Stomach (tissue), 9 donors: ENCODE data around the gene ABCB10. TPM values are rescaled to one million over a fixed set of nuclear protein-coding genes. Genes with fewer than 3 reads are reported as not detected.
A peak's percentile ranks its signal among the peaks of the same experiment; 100 is the strongest.

Experiments
- DNase-seq, 2 donors: peaks; one replicate each; pipeline versions ENCODE4 v3.0.0 to v3.0.0-alpha.2; 2013 to 2019
- H3K27ac ChIP-seq, 5 donors: fragments of 200-600 bp in 4 of 5; sonication (generic) in 4 of 5; one replicate each; pipeline ENCODE4 v1.5.1; 2013 to 2019; ENCODE audit warnings: mild to moderate bottlenecking in 1 of 5, moderate library complexity in 1 of 5
- H3K27me3 ChIP-seq, 3 donors: fragments of 200-600 bp; sonication (generic); one replicate each; pipeline ENCODE4 v1.5.1; 2017 to 2019; ENCODE audit warnings: mixed run types in 1 of 3
- H3K36me3 ChIP-seq, 4 donors: fragments of 200-600 bp; sonication (generic); 1 replicate in 3 of 4; 2 replicates in 1 of 4; pipeline ENCODE4 v1.5.1; 2016 to 2019
- H3K4me1 ChIP-seq, 4 donors: fragments of 200-600 bp; sonication (generic); one replicate each; pipeline ENCODE4 v1.5.1; 2016 to 2019
- H3K4me3 ChIP-seq, 4 donors: fragments of 200-600 bp; sonication (generic) in 3 of 4; one replicate each; pipeline ENCODE4 v1.5.1; 2016 to 2019; ENCODE audit warnings: mild to moderate bottlenecking in 1 of 4
- H3K9me3 ChIP-seq, 4 donors: fragments of 200-600 bp; sonication (generic); one replicate each; pipeline ENCODE4 v1.5.1; 2016 to 2019
- EP300 ChIP-seq: sonication (generic); formaldehyde crosslinking; IDR thresholded peaks from one replicate; pipeline ENCODE4 v1.6.1; 2017; ENCODE audit warnings: antibody characterized with exemption
- POLR2A ChIP-seq, 4 donors: fragments of 450-650 bp; IDR thresholded peaks; one replicate each; pipeline ENCODE4 v1.6.1; 2016; ENCODE audit warnings: antibody characterized with exemption in 4 of 4, control low read depth in 2 of 4, mild to moderate bottlenecking in 1 of 4, moderate library complexity in 1 of 4
- POLR2AphosphoS5 ChIP-seq, 3 donors: sonication (generic); formaldehyde crosslinking; IDR thresholded peaks; one replicate each; pipeline ENCODE4 v1.6.1; 2016; ENCODE audit warnings: antibody characterized with exemption in 3 of 3
- WGBS, 5 donors: extraction: QIAGEN DNeasy Blood & Tissue Kit in 3 of 5; methylation state at CpG; one replicate each; pipeline versions ENCODE4 v1.1.5 to v1.1.7; 2013 to 2018; 5-methylcytosine and 5-hydroxymethylcytosine counted together
- intact Hi-C: fragments of 100-400 bp; cut with DNase I; formaldehyde crosslinking; loops from one replicate; pipeline ENCODE4 v1.15.1; 2023; ENCODE audit warnings: low total_unique reads
- polyA plus RNA-seq, 3 donors: library from polyadenylated mRNA; stranded (reverse); fragments of 200-250 nt; gene quantifications; one replicate each; pipeline ENCODE4 v1.2.3, GENCODE V29; 2013
- total RNA-seq, 5 donors: library from RNA; depleted of rRNA; stranded (reverse); fragments of >200 nt; gene quantifications; one replicate each; pipeline versions ENCODE4 v1.1.0 to v1.2.3, GENCODE V29; 2014 to 2016
- TF ChIP-seq, protein P1 (sequence below), 7 experiments: fragments of 450-650 bp in 4 of 7; fragments of 200-600 bp in 3 of 7; sonication (generic) in 3 of 7; IDR thresholded peaks; one replicate each; pipeline ENCODE4 v1.5.1; 2016 to 2019; ENCODE audit warnings: antibody characterized with exemption in 7 of 7, control low read depth in 2 of 7, mild to moderate bottlenecking in 1 of 7
- donor health status: healthy with polysubstance abuse.
- donor health status: Bipolar disorder and iron deficiency.
- donor health status: healthy.

ABCB10 gene
- total and polyA plus RNA-seq, 8 donors = 2.7 to 24.2 (median 9.5) TPM

DNA sequence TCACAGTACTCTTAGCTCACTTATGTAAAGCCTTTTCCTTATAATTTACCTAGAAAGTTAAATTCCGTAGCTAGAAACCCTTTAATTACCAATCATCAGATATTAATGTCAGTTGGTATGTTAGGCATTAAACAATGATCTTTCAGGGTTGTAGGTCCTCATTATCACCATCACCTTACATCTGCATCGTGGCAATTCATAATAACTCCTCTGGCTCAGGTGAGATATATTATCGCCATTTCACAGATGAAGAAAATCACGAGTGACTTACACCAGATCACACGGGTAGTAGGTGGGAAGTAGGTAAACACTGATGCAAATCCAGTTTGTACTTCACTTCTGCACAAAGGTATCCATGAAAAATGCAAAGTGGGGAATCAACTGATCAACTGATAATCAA, 51.0 kb downstream of the ABCB10 start:
- TF ChIP-seq, protein P1, sequence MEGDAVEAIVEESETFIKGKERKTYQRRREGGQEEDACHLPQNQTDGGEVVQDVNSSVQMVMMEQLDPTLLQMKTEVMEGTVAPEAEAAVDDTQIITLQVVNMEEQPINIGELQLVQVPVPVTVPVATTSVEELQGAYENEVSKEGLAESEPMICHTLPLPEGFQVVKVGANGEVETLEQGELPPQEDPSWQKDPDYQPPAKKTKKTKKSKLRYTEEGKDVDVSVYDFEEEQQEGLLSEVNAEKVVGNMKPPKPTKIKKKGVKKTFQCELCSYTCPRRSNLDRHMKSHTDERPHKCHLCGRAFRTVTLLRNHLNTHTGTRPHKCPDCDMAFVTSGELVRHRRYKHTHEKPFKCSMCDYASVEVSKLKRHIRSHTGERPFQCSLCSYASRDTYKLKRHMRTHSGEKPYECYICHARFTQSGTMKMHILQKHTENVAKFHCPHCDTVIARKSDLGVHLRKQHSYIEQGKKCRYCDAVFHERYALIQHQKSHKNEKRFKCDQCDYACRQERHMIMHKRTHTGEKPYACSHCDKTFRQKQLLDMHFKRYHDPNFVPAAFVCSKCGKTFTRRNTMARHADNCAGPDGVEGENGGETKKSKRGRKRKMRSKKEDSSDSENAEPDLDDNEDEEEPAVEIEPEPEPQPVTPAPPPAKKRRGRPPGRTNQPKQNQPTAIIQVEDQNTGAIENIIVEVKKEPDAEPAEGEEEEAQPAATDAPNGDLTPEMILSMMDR (IDR thresholded peaks at IDR 0.05) = no peak
- TF ChIP-seq EP300 (no peak), POLR2A (IDR thresholded peaks at IDR 0.05) (no peak), POLR2AphosphoS5 (IDR thresholded peaks at IDR 0.05) (no peak)
- Histone ChIP-seq H3K27me3 (no peaks in the 10 kb centered on the region), H3K4me3 (peak overlapping the region; percentile 75 to 96 (median 78)), H3K9me3 (no peaks in the 10 kb centered on the region), H3K27ac (peak overlapping the region; percentile 89 to 98 (median 93)), H3K36me3 (peaks cover 0 to 25% (median 21%) of the 10 kb centered on the region in 4 donors), H3K4me1 (peaks cover 5 to 32% (median 19%) of the 10 kb centered on the region in 4 donors)
- WGBS, 5 donors = 2 to 6% (median 4%) methylated on average over 5 of the region's 5 CpGs
- intact Hi-C loops = no loop called here
- no peak for DNase-seq

DNA sequence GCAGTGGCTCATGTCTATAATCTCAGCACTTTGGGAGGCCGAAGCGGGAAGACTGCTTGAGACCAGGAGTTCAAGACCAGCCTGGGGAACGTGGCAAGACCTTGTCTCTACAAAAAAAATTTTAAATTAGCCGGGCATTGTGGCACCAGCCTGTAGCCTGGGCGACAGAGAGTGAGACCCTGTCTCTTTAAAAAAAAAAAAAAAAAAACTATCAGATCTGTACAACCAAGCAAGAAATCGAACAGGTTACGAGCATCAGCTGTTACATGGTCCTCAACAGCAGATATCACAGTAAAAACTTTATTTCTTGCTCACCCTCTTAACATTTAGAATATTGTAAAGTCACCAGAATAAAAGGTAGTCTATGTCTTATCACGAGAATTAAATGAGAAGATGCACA, 51.9 kb downstream of the ABCB10 start:
- Histone ChIP-seq H3K36me3 (peaks cover 0 to 34% (median 28%) of the 10 kb centered on the region in 4 donors), H3K27me3 (no peaks in the 10 kb centered on the region), H3K4me3 (peak overlapping the region in 2 of 4 donors; percentile 81 to 96), H3K27ac (no peak overlapping the region), H3K4me1 (peaks cover 5 to 32% (median 19%) of the 10 kb centered on the region in 4 donors), H3K9me3 (no peaks in the 10 kb centered on the region)
- intact Hi-C loops = no loop called here
- no peak for DNase-seq
- WGBS, 5 donors = 69 to 79% (median 74%) methylated on average over 8 of the region's 8 CpGs
- no peak for TF ChIP-seq POLR2A (IDR thresholded peaks at IDR 0.05)
- no peak for TF ChIP-seq POLR2AphosphoS5 (IDR thresholded peaks at IDR 0.05)
- TF ChIP-seq EP300 = no peak
- TF ChIP-seq, protein P1 (IDR thresholded peaks at IDR 0.05) = no peak

DNA sequence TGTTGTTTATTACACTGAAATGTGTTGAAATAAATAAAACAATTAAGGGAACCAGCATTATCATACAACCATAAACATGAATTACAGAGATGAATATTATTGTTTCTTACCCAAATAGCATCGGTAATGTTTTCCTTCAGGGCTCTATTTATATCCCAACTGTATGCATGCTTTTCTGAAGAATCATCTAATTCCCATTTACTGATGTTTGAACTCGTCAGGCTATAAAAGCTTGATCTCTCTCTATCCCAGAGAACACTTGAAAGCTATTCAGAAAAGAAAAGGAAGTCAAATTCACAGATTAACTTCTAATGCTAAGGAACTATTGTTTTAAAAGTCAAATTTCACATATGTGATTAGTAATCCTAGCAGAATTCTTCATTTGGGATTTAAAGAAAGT, 62.7 kb downstream of the ABCB10 start:
- no peaks in the 10 kb centered on the region for H3K27me3 ChIP-seq
- TF ChIP-seq EP300 (no peak), POLR2A (IDR thresholded peaks at IDR 0.05) (no peak), POLR2AphosphoS5 (IDR thresholded peaks at IDR 0.05) (no peak)
- TF ChIP-seq, protein P1 (IDR thresholded peaks at IDR 0.05) = no peak
- peaks cover 45 to 100% (median 99%) of the 10 kb centered on the region in 4 donors for H3K36me3 ChIP-seq
- H3K4me1 ChIP-seq = no peaks in the 10 kb centered on the region
- H3K4me3 ChIP-seq = no peak overlapping the region
- no peak overlapping the region for H3K27ac ChIP-seq
- DNase-seq = no peak
- 85 to 95% (median 91%) methylated on average over 2 of the region's 2 CpGs for WGBS, 5 donors
- intact Hi-C loops = no loop called here
- H3K9me3 ChIP-seq = no peaks in the 10 kb centered on the region

DNA sequence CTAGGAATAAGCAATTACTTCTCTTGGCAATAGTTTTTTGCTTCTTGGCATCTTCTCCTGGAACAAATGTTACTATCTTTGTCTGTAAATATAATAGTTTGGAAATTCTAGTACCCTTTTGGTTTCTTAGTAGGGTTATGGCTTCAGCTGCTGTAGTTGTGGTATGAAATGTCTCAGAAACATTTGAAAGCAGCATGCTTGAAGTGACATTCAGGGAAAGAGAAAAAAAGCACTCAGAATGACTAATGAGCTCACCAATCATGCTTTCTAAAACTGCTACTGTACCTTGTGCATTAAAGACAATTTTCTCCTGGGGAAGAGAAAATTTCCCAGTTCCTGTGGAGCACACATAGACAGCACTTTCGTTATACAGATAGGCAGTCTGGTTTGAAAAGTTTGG, 71.3 kb downstream of the ABCB10 start:
- Histone ChIP-seq H3K4me3 (no peak overlapping the region), H3K27ac (no peak overlapping the region), H3K9me3 (no peaks in the 10 kb centered on the region), H3K27me3 (no peaks in the 10 kb centered on the region), H3K4me1 (peaks cover 0 to 1% (median under 1%) of the 10 kb centered on the region in 4 donors), H3K36me3 (peaks cover 52 to 100% (median 97%) of the 10 kb centered on the region in 4 donors)
- WGBS, 5 donors = 91 to 100% (median 95%) methylated on average over 1 of the region's 1 CpG
- no peak for DNase-seq
- intact Hi-C loops = no loop called here
- TF ChIP-seq EP300 (no peak), POLR2AphosphoS5 (IDR thresholded peaks at IDR 0.05) (no peak), POLR2A (IDR thresholded peaks at IDR 0.05) (no peak)
- TF ChIP-seq, protein P1 (IDR thresholded peaks at IDR 0.05) = no peak
